LNCaP clone FGC (cell line): ENCODE data around the gene NIM1K.

Experiments used
- DNase-seq: peaks from one replicate; pipeline ENCODE4 v3.0.0-alpha.2; 2011; ENCODE audit warnings: low read depth
- H3K4me3 ChIP-seq: 2 replicates; pipeline ENCODE4 v1.5.1; 2011; ENCODE audit warnings: mild to moderate bottlenecking, low read depth, low read length, control low read depth
- CTCF ChIP-seq: IDR thresholded peaks from 2 replicates; pipeline ENCODE4 v1.5.1; 2012; ENCODE audit warnings: mild to moderate bottlenecking; ENCODE audit not compliant: control insufficient read depth, insufficient read depth; ENCODE audit errors: extremely low read depth

NIM1K gene

GRCh38 chr5:43242196-43242595 lies 50.2 kb downstream of the NIM1K start:
- no peak for TF ChIP-seq CTCF
- DNase-seq, result no peak

GRCh38 chr5:43243270-43243669 lies 51.2 kb downstream of the NIM1K start:
- no peak for DNase-seq
- no peak overlapping the region for H3K4me3 ChIP-seq
- TF ChIP-seq CTCF, result no peak

More at GRCh38 chr5:43242196-43242595, 50.2 kb downstream of the NIM1K start:
- no peak overlapping the region for H3K4me3 ChIP-seq

- H3K4me3 ChIP-seq, result no peak overlapping the region
- no peak for TF ChIP-seq CTCF
- no peak for DNase-seq
These were observed 53.0 kb downstream of the NIM1K start for GRCh38 chr5:43244823-43245565.

GRCh38 chr5:43245724-43246385 lies 53.8 kb downstream of the NIM1K start:
- no peak for DNase-seq
- H3K4me3 ChIP-seq, result no peak overlapping the region
- TF ChIP-seq CTCF, result no peak

GRCh38 chr5:43251754-43252153 lies 59.7 kb downstream of the NIM1K start:
- no peak for DNase-seq
- no peak overlapping the region for H3K4me3 ChIP-seq
- no peak for TF ChIP-seq CTCF

GRCh38 chr5:43255704-43256103 lies 63.7 kb downstream of the NIM1K start:
- no peak for DNase-seq
- no peak overlapping the region for H3K4me3 ChIP-seq
- TF ChIP-seq CTCF, result no peak
